Measurements from ENCODE around the gene SPOCK1. TPM values are rescaled to one million over a fixed set of nuclear protein-coding genes. Genes with fewer than 3 reads are reported as not detected.

The SPOCK1 gene
- total RNA-seq, 1 experiment from 2014 or later, result 4.0 TPM

DNA sequence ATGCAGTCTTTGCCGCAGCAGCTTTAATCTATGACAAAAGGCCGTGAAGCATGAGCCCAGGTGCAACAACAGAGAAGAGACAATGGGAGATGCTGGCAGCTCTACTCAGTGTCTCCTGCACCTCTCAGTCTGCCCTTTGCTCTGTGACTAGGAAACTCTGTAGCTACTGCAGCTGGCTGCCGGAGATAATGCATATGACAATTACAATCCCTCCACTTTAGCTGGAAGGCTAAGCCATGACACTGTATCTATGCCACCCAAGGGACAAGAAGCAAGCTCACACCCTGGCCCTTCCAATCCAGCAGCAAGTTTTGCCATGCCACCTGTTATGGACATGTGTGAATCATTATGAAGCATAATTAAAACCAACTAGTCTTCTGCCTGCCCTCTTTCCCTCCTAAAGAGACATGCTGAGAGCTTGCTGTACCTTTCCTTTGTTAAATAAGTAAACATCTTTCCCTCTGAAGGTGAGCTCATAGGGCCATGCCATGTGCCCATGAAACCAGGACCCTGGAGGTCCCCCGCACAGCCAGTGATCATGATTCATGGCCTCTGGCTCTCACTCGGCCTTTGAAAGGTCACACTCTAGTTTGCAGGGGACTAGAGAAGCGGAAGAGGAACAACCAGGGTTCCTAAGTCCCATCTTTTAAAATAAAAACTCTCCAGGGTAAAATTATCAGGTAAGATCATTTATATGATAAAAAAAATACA, 219.4 kb downstream of the SPOCK1 start:
- BruUV-seq (replicated peaks), result no TSS peak
- POLR2A ChIA-PET (ENCODE audit: low non-redundant PET), result no interaction called here
- DNase-seq (ENCODE audit: low spot score), result no peak

DNA sequence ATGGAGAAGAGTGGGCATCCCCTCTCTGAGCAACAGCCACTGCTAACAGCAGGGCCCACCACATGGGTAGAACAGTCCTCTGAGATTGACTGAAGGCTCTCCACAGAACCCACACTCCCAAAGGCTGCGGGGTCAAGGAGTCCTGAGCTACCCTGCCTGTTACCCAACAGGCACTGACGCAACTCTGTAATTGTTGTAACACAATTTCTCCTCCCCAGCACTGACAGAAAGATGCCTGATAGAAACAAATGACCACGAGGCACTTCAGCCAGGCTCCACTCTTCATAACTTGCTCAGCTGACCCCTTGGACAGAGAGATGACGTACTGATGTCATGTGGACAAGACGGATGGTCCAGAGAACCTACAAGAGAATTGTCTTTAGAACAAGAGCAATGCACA, 220.7 kb downstream of the SPOCK1 start:
- ChIA-PET CTCF (no interaction called here), POLR2A (ENCODE audit: low non-redundant PET) (no interaction called here)
- Histone ChIP-seq H3K36me3 (ENCODE audit: insufficient read depth, low read length, poor library complexity, severe bottlenecking) (no peaks in the 10 kb centered on the region), H3K27me3 (replicated peaks; ENCODE audit: insufficient read depth, low read depth, low read length, poor library complexity) (peaks cover 5% of the 10 kb centered on the region), H3K27ac (ENCODE audit: low read depth, low read length, poor library complexity, severe bottlenecking) (no peak overlapping the region), H3K4me1 (ENCODE audit: insufficient read depth, low read length, poor library complexity, severe bottlenecking) (no peaks in the 10 kb centered on the region), H3K4me3 (ENCODE audit: low read depth, low read length, poor library complexity, severe bottlenecking) (no peak overlapping the region), H3K9me3 (ENCODE audit: low read depth, low read length, poor library complexity, severe bottlenecking) (no peaks in the 10 kb centered on the region)
- TF ChIP-seq CTCF (conservative IDR thresholded peaks at IDR 0.05; ENCODE audit: low read depth, low read length) (no peak), EZH2 (IDR thresholded peaks at IDR 0.05; ENCODE audit: borderline replicate concordance, low read depth, low read length, poor library complexity, severe bottlenecking) (no peak)
- no peak for DNase-seq (ENCODE audit: low spot score)
- no TSS peak for BruUV-seq (replicated peaks)
- intact Hi-C loops (cut with micrococcal nuclease; ENCODE audit: unreplicated experiment), result no loop called here

More for the DNA sequence above, 219.4 kb downstream of the SPOCK1 start:
- Histone ChIP-seq H3K4me3 (ENCODE audit: low read depth, low read length, poor library complexity, severe bottlenecking) (no peak overlapping the region), H3K9me3 (ENCODE audit: low read depth, low read length, poor library complexity, severe bottlenecking) (no peaks in the 10 kb centered on the region), H3K27me3 (replicated peaks; ENCODE audit: insufficient read depth, low read depth, low read length, poor library complexity) (peaks cover 5% of the 10 kb centered on the region), H3K27ac (ENCODE audit: low read depth, low read length, poor library complexity, severe bottlenecking) (no peak overlapping the region), H3K4me1 (ENCODE audit: insufficient read depth, low read length, poor library complexity, severe bottlenecking) (no peaks in the 10 kb centered on the region), H3K36me3 (ENCODE audit: insufficient read depth, low read length, poor library complexity, severe bottlenecking) (no peaks in the 10 kb centered on the region)
- intact Hi-C loops (cut with micrococcal nuclease; ENCODE audit: unreplicated experiment), result no loop called here
- no peak for TF ChIP-seq CTCF (conservative IDR thresholded peaks at IDR 0.05; ENCODE audit: low read depth, low read length)
- TF ChIP-seq EZH2 (IDR thresholded peaks at IDR 0.05; ENCODE audit: borderline replicate concordance, low read depth, low read length, poor library complexity, severe bottlenecking), result no peak
- CTCF ChIA-PET, result no interaction called here

DNA sequence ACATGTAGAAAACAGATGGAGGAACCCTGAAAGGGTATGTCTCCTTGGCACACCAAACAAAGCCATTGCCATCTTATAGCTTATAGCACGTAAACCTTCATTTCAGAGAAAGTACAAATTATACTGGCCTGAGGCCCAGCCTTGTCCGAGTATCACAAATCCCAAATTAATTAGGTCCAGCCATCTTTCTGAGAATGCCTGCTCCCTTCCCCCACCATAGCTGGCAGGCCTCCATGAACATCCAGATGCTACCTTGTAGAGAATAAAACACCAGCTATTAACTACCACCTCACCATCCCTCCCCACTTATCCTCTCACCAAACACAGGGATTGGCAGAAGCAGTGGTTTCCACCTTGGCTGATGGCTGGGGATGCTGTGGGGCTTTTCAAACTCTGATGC, 224.0 kb downstream of the SPOCK1 start:
- POLR2A ChIA-PET (ENCODE audit: low non-redundant PET), result no interaction called here
- CTCF ChIA-PET, result no interaction called here
- no peak for DNase-seq (ENCODE audit: low spot score)
- no peaks in the 10 kb centered on the region for H3K4me1 ChIP-seq (ENCODE audit: insufficient read depth, low read length, poor library complexity, severe bottlenecking)
- H3K27ac ChIP-seq (ENCODE audit: low read depth, low read length, poor library complexity, severe bottlenecking), result no peak overlapping the region
- H3K9me3 ChIP-seq (ENCODE audit: low read depth, low read length, poor library complexity, severe bottlenecking), result no peaks in the 10 kb centered on the region
- no peak overlapping the region for H3K4me3 ChIP-seq (ENCODE audit: low read depth, low read length, poor library complexity, severe bottlenecking)
- H3K27me3 ChIP-seq (replicated peaks; ENCODE audit: insufficient read depth, low read depth, low read length, poor library complexity), result no peaks in the 10 kb centered on the region
- no TSS peak for BruUV-seq (replicated peaks)
- intact Hi-C loops (cut with micrococcal nuclease; ENCODE audit: unreplicated experiment), result no loop called here
- TF ChIP-seq EZH2 (IDR thresholded peaks at IDR 0.05; ENCODE audit: borderline replicate concordance, low read depth, low read length, poor library complexity, severe bottlenecking), result no peak
- TF ChIP-seq CTCF (conservative IDR thresholded peaks at IDR 0.05; ENCODE audit: low read depth, low read length), result no peak
- no peaks in the 10 kb centered on the region for H3K36me3 ChIP-seq (ENCODE audit: insufficient read depth, low read length, poor library complexity, severe bottlenecking)

Data from A673 (cell line).